HG03025 (cell line): ENCODE results near the gene TRIM37.
"Not testable (repeated sequence)": the region's sequence is repeated elsewhere in the genome, so short reads cannot be mapped to it uniquely, and the experiment has no call there.

Experiments used
- ATAC-seq: cut with Tn5 transposase; IDR thresholded peaks from one replicate; pipeline ENCODE4 v1.9.1; 2021; ENCODE audit warnings: mild to moderate bottlenecking, moderate library complexity; ENCODE audit not compliant: unreplicated experiment, low FRiP score

Gene TRIM37

GRCh38 chr17:59121901-59122480 lies 15.3 kb upstream of the TRIM37 start:
- ATAC-seq = no peak

- no peak for ATAC-seq
Observed at GRCh38 chr17:59115474-59115873, 8.8 kb upstream of the TRIM37 start.

GRCh38 chr17:59111539-59111938 lies 4.9 kb upstream of the TRIM37 start:
- no peak for ATAC-seq

- ATAC-seq = no peak
Observed at GRCh38 chr17:59110973-59111372, 4.3 kb upstream of the TRIM37 start.

- ATAC-seq = no peak
Observed at GRCh38 chr17:59108400-59109102, 1.9 kb upstream of the TRIM37 start.

GRCh38 chr17:59107306-59107670 lies 608 bp upstream of the TRIM37 start:
- ATAC-seq = no peak

- peak; percentile 33 for ATAC-seq
Observed at GRCh38 chr17:59105852-59106462, 723 bp downstream of the TRIM37 start.

- ATAC-seq = no peak
Observed at GRCh38 chr17:59101178-59101577, 5.5 kb downstream of the TRIM37 start.

- no peak for ATAC-seq
Observed at GRCh38 chr17:59097876-59098275, 8.8 kb downstream of the TRIM37 start.

- ATAC-seq = no peak
Observed at GRCh38 chr17:59094861-59095530, 11.7 kb downstream of the TRIM37 start.

- no peak for ATAC-seq
Observed at GRCh38 chr17:59093702-59094231, 12.9 kb downstream of the TRIM37 start.

GRCh38 chr17:59093145-59093701 lies 13.5 kb downstream of the TRIM37 start:
- no peak for ATAC-seq

- not testable (repeated sequence) for ATAC-seq
Observed at GRCh38 chr17:59090593-59090992, 16.1 kb downstream of the TRIM37 start.

- no peak for ATAC-seq
Observed at GRCh38 chr17:59084154-59084553, 22.5 kb downstream of the TRIM37 start.

- ATAC-seq = no peak
Observed at GRCh38 chr17:59074494-59074893, 32.2 kb downstream of the TRIM37 start.

- no peak for ATAC-seq
Observed at GRCh38 chr17:59073972-59074371, 32.7 kb downstream of the TRIM37 start.

- ATAC-seq = no peak
Observed at GRCh38 chr17:59069856-59070255, 36.8 kb downstream of the TRIM37 start.

- ATAC-seq = no peak
Observed at GRCh38 chr17:59067756-59068155, 38.9 kb downstream of the TRIM37 start.

- ATAC-seq = no peak
Observed at GRCh38 chr17:59067340-59067739, 39.3 kb downstream of the TRIM37 start.

- ATAC-seq = no peak
Observed at GRCh38 chr17:59062509-59062908, 44.2 kb downstream of the TRIM37 start.

- ATAC-seq = no peak
Observed at GRCh38 chr17:59056857-59057256, 49.8 kb downstream of the TRIM37 start.
